Glomerular visceral epithelial cell (primary cell): ENCODE results near the gene ENDOV.
A peak's percentile ranks its signal among the peaks of the same experiment; 100 is the strongest.

Experiments
- DNase-seq: peaks from one replicate; pipeline ENCODE4 v3.0.0-alpha.2; 2016; ENCODE audit errors: extremely low spot score

Gene ENDOV

GRCh38 chr17:80431246-80432195 is 16.6 kb downstream of the ENDOV start:
- no peak for DNase-seq

GRCh38 chr17:80432350-80432955 is 17.5 kb downstream of the ENDOV start:
- no peak for DNase-seq

GRCh38 chr17:80432961-80433550 is 18.1 kb downstream of the ENDOV start:
- no peak for DNase-seq

- DNase-seq: no peak
These were observed 19.1 kb downstream of the ENDOV start for GRCh38 chr17:80433916-80434666.

GRCh38 chr17:80437532-80437931 is 22.6 kb downstream of the ENDOV start:
- no peak for DNase-seq

- no peak for DNase-seq
These were observed 23.8 kb downstream of the ENDOV start for GRCh38 chr17:80438806-80439205.

- DNase-seq: no peak
These were observed 24.5 kb downstream of the ENDOV start for GRCh38 chr17:80439499-80439898.

- DNase-seq: peak; percentile 25
These were observed 26.2 kb downstream of the ENDOV start for GRCh38 chr17:80441133-80441578.

- no peak for DNase-seq
These were observed 26.8 kb downstream of the ENDOV start for GRCh38 chr17:80441598-80442322.

- no peak for DNase-seq
These were observed 27.3 kb downstream of the ENDOV start for GRCh38 chr17:80442323-80442659.

- DNase-seq: no peak
These were observed 27.8 kb downstream of the ENDOV start for GRCh38 chr17:80442764-80443163.

GRCh38 chr17:80443498-80443897 is 28.5 kb downstream of the ENDOV start:
- DNase-seq: no peak

- no peak for DNase-seq
These were observed 29.1 kb downstream of the ENDOV start for GRCh38 chr17:80443916-80444643.

- no peak for DNase-seq
These were observed 29.6 kb downstream of the ENDOV start for GRCh38 chr17:80444644-80444979.

- DNase-seq: no peak
These were observed 30.2 kb downstream of the ENDOV start for GRCh38 chr17:80445007-80445725.

GRCh38 chr17:80445726-80446110 is 30.8 kb downstream of the ENDOV start:
- DNase-seq: no peak

- peak; percentile 19 for DNase-seq
These were observed 31.9 kb downstream of the ENDOV start for GRCh38 chr17:80446645-80447405.

GRCh38 chr17:80447790-80448189 is 32.8 kb downstream of the ENDOV start:
- no peak for DNase-seq

GRCh38 chr17:80449194-80449929 is 34.4 kb downstream of the ENDOV start:
- no peak for DNase-seq
